ENCODE measurements around the gene TBC1D22A. TPM values are rescaled to one million over a fixed set of nuclear protein-coding genes. Genes with fewer than 3 reads are reported as not detected.

TBC1D22A gene
- total RNA-seq, 3 donors from 2014 or later: 35.6 to 51.9 (median 41.8) TPM

GRCh38 chr22:46972256-46972655, 209.8 kb downstream of the TBC1D22A start:
- Histone ChIP-seq H3K4me3 (no peak overlapping the region), H3K4me1 (ENCODE audit: low read depth) (no peaks in the 10 kb centered on the region), H3K36me3 (ENCODE audit: low read depth) (no peaks in the 10 kb centered on the region), H3K9me3 (no peaks in the 10 kb centered on the region)
- intact Hi-C loops (cut with DNase I, micrococcal nuclease): no loop called here
- no peak for ATAC-seq
- no peak for DNase-seq
- no peak for TF ChIP-seq CTCF (IDR thresholded peaks at IDR 0.05)

GRCh38 chr22:46972901-46973831, 210.7 kb downstream of the TBC1D22A start:
- ATAC-seq (no peak), DNase-seq (no peak)
- H3K36me3 ChIP-seq (ENCODE audit: low read depth): no peaks in the 10 kb centered on the region
- H3K4me1 ChIP-seq (ENCODE audit: low read depth): no peaks in the 10 kb centered on the region
- H3K9me3 ChIP-seq: no peaks in the 10 kb centered on the region
- TF ChIP-seq CTCF (IDR thresholded peaks at IDR 0.05): no peak
- H3K4me3 ChIP-seq: no peak overlapping the region
- intact Hi-C loops (cut with DNase I, micrococcal nuclease): no loop called here

GRCh38 chr22:46974077-46974476, 211.6 kb downstream of the TBC1D22A start:
- H3K9me3 ChIP-seq: no peaks in the 10 kb centered on the region
- H3K4me1 ChIP-seq (ENCODE audit: low read depth): no peaks in the 10 kb centered on the region
- no peak for TF ChIP-seq CTCF (IDR thresholded peaks at IDR 0.05)
- intact Hi-C loops (cut with DNase I, micrococcal nuclease): no loop called here
- H3K4me3 ChIP-seq: no peak overlapping the region
- H3K36me3 ChIP-seq (ENCODE audit: low read depth): no peaks in the 10 kb centered on the region
- no peak for DNase-seq
- ATAC-seq: no peak

GRCh38 chr22:46974631-46975585, 212.5 kb downstream of the TBC1D22A start:
- no peaks in the 10 kb centered on the region for H3K9me3 ChIP-seq
- H3K4me3 ChIP-seq: no peak overlapping the region
- no peak for DNase-seq
- H3K4me1 ChIP-seq (ENCODE audit: low read depth): no peaks in the 10 kb centered on the region
- no peaks in the 10 kb centered on the region for H3K36me3 ChIP-seq (ENCODE audit: low read depth)
- TF ChIP-seq CTCF (IDR thresholded peaks at IDR 0.05): no peak
- ATAC-seq: no peak
- intact Hi-C loops (cut with DNase I, micrococcal nuclease): no loop called here

DNA sequence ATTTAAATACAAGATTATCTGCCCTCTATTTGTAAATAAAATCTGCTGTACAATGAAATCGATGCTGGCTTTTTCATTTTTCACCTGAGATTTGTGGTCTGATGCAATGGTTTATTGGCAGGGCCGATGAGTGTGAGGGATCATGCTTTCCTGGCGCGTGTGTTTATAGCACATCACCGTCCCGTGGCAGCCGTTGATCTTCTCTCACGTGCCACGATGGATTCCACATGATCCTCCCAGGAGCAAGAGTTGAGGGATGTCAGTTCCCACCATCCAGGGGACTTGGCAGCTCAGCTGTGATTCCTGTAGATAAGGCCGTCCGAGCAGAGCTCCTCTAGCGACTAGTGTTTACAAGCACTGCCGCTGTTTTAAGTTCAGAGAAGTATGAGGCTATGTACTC, 213.7 kb downstream of the TBC1D22A start:
- TF ChIP-seq CTCF (IDR thresholded peaks at IDR 0.05): no peak
- Histone ChIP-seq H3K4me3 (no peak overlapping the region), H3K4me1 (ENCODE audit: low read depth) (no peaks in the 10 kb centered on the region), H3K36me3 (ENCODE audit: low read depth) (no peaks in the 10 kb centered on the region), H3K9me3 (no peaks in the 10 kb centered on the region)
- DNase-seq: no peak
- no peak for ATAC-seq
- intact Hi-C loops (cut with DNase I, micrococcal nuclease): no loop called here
